ENCODE data around the gene NUP37. TPM values are rescaled to one million over a fixed set of nuclear protein-coding genes. Genes with fewer than 3 reads are reported as not detected.

Gene NUP37
- total RNA-seq, 2 donors from 2014 or later, result 16.6 to 21.4 TPM

DNA sequence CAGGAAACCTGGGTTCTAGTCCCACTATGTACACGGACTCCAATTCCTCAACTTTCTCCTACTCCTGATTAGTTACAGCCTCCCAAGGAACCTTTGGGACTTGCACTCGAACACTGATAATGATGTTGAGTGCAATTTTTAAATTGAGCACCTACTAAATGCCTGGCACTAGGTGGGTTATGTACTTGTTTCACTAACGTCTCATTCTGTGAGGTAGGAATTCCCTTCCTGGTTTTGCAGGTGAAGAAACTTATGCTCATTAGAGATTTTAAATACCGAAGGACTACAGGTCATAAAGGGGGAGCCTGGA, 605 bp upstream of the NUP37 start:
- Histone ChIP-seq H3K27me3 (replicated peaks; ENCODE audit: insufficient read depth) (no peaks in the 10 kb centered on the region), H3K36me3 (no peaks in the 10 kb centered on the region), H3K9me3 (no peaks in the 10 kb centered on the region), H3K27ac (peak overlapping the region in 1 of 2 donors; percentile 81), H3K4me1 (replicated peaks) (no peaks in the 10 kb centered on the region), H3K4me3 (peak overlapping the region; percentile 54 to 64)
- TF ChIP-seq, protein P1, sequence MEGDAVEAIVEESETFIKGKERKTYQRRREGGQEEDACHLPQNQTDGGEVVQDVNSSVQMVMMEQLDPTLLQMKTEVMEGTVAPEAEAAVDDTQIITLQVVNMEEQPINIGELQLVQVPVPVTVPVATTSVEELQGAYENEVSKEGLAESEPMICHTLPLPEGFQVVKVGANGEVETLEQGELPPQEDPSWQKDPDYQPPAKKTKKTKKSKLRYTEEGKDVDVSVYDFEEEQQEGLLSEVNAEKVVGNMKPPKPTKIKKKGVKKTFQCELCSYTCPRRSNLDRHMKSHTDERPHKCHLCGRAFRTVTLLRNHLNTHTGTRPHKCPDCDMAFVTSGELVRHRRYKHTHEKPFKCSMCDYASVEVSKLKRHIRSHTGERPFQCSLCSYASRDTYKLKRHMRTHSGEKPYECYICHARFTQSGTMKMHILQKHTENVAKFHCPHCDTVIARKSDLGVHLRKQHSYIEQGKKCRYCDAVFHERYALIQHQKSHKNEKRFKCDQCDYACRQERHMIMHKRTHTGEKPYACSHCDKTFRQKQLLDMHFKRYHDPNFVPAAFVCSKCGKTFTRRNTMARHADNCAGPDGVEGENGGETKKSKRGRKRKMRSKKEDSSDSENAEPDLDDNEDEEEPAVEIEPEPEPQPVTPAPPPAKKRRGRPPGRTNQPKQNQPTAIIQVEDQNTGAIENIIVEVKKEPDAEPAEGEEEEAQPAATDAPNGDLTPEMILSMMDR (IDR thresholded peaks at IDR 0.05), result no peak
- no peak for TF ChIP-seq POLR2AphosphoS5 (IDR thresholded peaks at IDR 0.05)
- no peak for TF ChIP-seq POLR2A (IDR thresholded peaks at IDR 0.05)
- DNase-seq (ENCODE audit: low spot score), result no peak
- 0% methylated on average over 4 of the region's 4 CpGs for WGBS
- intact Hi-C loops (cut with DNase I), result no loop called here

DNA sequence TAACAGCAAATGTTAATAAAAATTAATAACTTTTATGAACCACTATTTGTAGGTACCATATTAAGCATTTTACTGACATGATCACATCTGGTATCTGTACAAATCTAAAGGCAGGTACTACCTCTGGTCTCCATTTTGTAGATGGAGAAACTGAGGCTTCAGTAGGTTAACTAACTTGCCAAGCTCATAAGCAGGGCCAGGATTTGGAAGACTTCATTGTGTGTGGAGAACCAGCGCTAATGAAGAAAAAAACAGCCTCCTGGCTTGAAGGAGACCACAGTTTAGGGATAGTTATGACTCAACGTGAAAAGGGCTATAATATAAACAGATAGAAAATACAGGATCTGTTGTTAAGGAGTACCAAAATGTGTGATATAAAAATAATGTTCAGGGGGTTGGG, 1.0 kb downstream of the NUP37 start:
- no peak overlapping the region for H3K27ac ChIP-seq
- 60% methylated on average over 2 of the region's 2 CpGs for WGBS
- no peak for TF ChIP-seq POLR2AphosphoS5 (IDR thresholded peaks at IDR 0.05)
- TF ChIP-seq POLR2A (IDR thresholded peaks at IDR 0.05), result no peak
- TF ChIP-seq, protein P1 (IDR thresholded peaks at IDR 0.05), result no peak
- no peaks in the 10 kb centered on the region for H3K36me3 ChIP-seq
- H3K27me3 ChIP-seq (replicated peaks; ENCODE audit: insufficient read depth), result no peaks in the 10 kb centered on the region
- intact Hi-C loops (cut with DNase I), result no loop called here
- no peak for DNase-seq (ENCODE audit: low spot score)
- H3K4me1 ChIP-seq (replicated peaks), result no peaks in the 10 kb centered on the region
- H3K4me3 ChIP-seq, result no peak overlapping the region
- H3K9me3 ChIP-seq, result no peaks in the 10 kb centered on the region

DNA sequence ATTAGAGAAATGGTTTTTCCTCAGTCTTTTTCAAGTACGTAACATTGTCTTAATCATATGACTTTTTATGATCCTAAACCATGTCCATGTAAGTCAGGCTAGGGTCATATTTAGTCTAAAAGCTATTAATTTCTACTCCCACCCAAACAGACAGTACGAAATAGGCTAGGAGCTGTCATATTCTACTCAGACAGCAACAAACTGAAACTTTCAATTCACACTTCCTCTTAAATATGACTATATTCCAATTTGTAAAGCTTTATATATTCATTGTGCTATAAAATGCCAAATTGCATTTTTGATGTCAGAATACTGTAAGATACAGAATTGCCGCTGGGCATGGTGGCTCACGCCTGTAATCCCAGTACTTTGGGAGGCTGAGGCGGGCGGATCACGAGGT, 3.5 kb downstream of the NUP37 start:
- WGBS, result 97% methylated on average over 7 of the region's 7 CpGs
- no peak for DNase-seq (ENCODE audit: low spot score)
- intact Hi-C loops (cut with DNase I), result no loop called here
- no peaks in the 10 kb centered on the region for H3K4me1 ChIP-seq (replicated peaks)
- no peaks in the 10 kb centered on the region for H3K9me3 ChIP-seq
- H3K36me3 ChIP-seq, result no peaks in the 10 kb centered on the region
- no peak overlapping the region for H3K27ac ChIP-seq
- no peak for TF ChIP-seq POLR2AphosphoS5 (IDR thresholded peaks at IDR 0.05)
- TF ChIP-seq, protein P1 (IDR thresholded peaks at IDR 0.05), result no peak
- TF ChIP-seq POLR2A (IDR thresholded peaks at IDR 0.05), result no peak
- no peak overlapping the region for H3K4me3 ChIP-seq
- no peaks in the 10 kb centered on the region for H3K27me3 ChIP-seq (replicated peaks; ENCODE audit: insufficient read depth)

DNA sequence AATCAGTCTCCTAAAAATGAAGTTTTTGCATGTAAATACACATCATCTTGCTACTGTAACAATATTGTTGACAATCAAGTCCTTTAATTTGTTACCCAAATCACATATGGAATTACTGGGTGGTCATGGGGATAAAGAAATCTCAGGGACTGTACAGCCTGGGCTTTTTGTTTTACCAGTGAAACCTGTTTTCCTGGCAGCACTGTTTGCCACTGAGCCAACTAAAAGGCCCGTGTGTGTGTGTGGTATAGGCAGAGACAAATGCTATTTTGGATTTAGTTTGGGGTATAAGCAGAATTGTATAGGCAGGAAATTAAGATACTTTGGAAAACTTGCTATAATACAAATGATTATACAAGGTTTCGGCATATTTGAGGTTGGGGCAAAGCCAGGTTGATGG, 5.7 kb downstream of the NUP37 start:
- intact Hi-C loops (cut with DNase I), result no loop called here
- Histone ChIP-seq H3K36me3 (no peaks in the 10 kb centered on the region), H3K4me1 (replicated peaks) (no peaks in the 10 kb centered on the region), H3K4me3 (no peak overlapping the region), H3K27ac (no peak overlapping the region), H3K27me3 (replicated peaks; ENCODE audit: insufficient read depth) (no peaks in the 10 kb centered on the region), H3K9me3 (no peaks in the 10 kb centered on the region)
- DNase-seq (ENCODE audit: low spot score), result peak; percentile 15
- WGBS, result 47% methylated on average over 2 of the region's 2 CpGs
- TF ChIP-seq POLR2A (IDR thresholded peaks at IDR 0.05) (no peak), POLR2AphosphoS5 (IDR thresholded peaks at IDR 0.05) (peak; percentile 29)
- TF ChIP-seq, protein P1 (IDR thresholded peaks at IDR 0.05), result no peak

DNA sequence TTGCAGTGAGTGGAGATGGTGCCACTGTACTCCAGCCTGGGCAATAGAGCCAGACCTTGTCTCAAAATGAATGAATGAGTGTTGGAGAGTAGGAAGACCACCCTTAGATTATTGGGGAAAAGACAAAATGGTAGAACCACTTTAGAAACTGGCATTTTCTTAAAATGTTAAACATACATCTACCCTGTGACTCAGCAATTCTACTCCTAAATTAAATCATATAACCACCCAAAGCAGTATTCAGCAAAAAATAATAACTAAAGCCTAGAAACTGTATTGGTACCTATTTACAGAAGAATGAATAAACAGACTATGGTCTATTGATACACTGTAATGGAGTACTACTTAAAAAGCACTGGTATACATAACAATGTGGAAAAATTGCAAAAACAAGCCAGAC, 9.1 kb downstream of the NUP37 start:
- H3K27ac ChIP-seq, result no peak overlapping the region
- H3K36me3 ChIP-seq, result no peaks in the 10 kb centered on the region
- H3K27me3 ChIP-seq (replicated peaks; ENCODE audit: insufficient read depth), result no peaks in the 10 kb centered on the region
- no peaks in the 10 kb centered on the region for H3K9me3 ChIP-seq
- no peak overlapping the region for H3K4me3 ChIP-seq
- intact Hi-C loops (cut with DNase I), result no loop called here
- no peak for DNase-seq (ENCODE audit: low spot score)
- H3K4me1 ChIP-seq (replicated peaks), result no peaks in the 10 kb centered on the region
- TF ChIP-seq POLR2A (IDR thresholded peaks at IDR 0.05), result no peak
- TF ChIP-seq POLR2AphosphoS5 (IDR thresholded peaks at IDR 0.05), result no peak
